GM21619 (cell line): ENCODE measurements around the gene NAGA.
A peak's percentile ranks its signal among the peaks of the same experiment; 100 is the strongest.
"Not testable (repeated sequence)": the region's sequence is repeated elsewhere in the genome, so short reads cannot be mapped to it uniquely, and the experiment has no call there.

ENCODE experiments used
- ATAC-seq: cut with Tn5 transposase; IDR thresholded peaks from one replicate; pipeline ENCODE4 v1.9.1; 2021; ENCODE audit not compliant: unreplicated experiment

NAGA gene

DNA sequence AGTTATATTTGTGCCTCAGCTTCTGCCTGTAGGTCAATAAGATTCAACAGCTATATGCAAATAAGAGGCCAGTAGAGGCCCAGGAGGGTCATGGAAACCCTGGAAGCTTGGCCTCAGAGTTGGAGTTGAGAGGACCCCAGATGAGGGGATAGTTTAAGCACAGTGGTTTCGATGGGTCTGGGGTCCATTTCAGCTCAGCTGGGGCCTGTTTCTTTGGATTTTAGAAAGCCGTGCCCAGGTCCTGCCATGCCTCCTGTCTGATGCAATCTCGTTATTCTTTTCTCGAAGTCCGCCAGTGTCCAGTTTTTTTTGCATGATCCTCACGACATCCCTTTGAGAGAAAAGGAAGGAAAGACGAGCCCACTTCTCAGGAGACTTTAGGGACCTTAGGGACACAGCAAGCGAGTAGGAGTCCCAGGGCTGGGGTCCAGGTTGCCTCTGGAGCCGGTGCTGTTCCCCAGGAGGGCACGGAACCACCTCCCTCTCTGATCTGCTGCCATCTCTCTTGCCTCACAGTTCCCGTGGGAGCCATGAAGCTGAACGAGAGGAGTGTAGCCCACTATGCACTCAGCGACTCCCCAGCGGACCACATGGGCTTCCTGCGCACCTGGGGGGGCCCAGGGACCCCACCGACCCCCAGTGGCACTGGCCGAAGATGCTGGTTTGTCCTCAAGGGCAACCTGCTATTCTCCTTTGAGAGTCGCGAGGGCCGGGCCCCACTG is 6.3 kb upstream of the NAGA start:
- no peak for ATAC-seq

DNA sequence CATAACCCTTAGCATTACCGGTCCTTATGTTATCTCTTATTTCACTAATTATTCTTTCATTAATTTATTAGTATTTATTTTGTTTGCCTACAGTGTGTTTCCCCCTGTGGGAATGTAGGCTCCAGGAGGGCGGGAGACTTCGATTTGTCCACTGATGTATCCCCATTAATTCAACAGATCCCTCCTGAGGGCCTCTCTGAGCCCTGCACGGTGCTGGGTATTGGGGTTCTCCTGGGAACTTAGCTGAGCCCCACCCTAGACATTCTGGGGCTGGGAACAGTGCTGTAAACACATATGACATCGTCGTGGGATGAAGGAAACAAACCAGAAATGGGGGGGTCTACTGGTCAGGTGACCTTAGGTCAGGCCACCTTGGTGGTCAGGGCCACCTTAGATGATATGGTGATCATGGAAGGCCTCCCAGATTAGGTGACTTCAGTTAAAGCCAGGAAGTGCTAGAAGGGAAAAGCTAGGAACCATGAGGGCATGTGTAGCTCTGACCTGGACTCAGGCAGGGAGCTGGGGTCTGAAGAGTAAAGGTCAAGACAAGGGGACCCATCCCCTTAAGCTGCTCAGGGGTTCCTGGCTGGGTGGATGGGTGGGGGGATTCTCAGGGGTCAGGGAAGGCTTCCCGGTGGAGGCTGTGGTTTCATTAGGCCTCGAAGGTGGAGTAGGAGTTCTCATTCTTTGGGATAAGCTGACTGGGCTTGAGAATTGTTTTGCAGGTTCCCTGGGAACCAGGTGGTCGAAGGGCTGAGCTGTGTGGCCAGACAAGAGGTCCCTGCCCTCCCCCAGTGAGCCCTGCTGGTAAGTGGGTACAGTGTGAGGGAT is 4.4 kb upstream of the NAGA start:
- no peak for ATAC-seq

DNA sequence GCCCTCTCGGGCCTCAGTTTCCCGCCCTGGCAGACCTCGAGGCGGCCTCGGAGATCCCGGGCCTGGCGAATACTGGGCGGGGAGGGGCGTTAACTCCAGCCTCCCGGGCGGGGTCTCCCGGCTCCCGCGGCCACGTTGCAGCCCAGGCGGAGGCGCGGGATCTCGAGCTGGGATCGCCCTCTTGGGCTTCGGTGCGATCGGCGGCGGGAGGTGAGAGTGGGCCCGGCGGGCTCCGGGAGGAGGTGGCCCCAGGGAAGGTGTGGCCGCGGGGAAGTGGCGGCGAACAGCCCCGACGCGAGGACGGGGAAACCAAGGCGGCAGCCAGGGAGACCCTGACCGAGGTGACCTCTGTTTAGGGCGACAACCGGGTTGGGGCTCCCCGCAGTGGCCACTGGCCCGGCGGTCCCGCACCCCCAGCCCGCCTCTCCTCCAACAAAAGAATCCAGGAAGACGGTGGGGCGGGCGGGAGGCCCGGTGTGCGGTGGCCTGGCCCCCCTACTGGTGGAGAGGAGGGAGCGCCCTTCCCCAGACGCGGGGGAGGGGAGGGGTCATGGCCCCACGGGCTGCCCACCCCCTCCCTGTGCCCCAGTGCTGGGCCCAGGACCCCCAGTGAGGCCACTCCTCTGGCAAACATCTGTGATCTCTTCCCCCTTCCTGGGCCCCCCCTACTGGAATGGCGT is 3.7 kb upstream of the NAGA start, which contains the start of gene PHETA2:
TSS of gene PHETA2 (plus strand) at position 117 of the 680 bp plus-strand sequence. CDS start 3,046 bp downstream, outside the sequence.
- ATAC-seq, result no peak

DNA sequence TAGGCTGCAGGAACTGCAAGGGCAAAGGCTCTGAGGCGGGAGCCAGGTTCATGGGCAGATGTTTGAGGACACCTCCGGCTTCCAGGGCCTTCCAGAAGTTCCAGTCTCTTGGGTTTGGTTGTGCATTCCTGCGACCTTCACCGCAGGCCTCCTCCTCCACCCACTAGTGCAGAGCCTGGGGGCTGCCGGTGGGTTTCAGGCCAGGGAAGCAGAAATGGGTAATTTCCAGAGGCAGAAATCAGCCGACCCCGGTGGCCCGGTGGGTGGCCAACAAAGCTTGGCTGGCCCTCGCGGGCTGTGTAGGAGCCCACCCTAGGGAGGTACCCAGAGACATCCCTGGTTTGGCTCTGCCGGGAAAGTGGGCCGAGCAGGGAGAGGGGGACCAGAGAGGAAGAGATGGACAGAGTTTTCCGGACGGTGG is 3.0 kb upstream of the NAGA start:
- no peak for ATAC-seq

DNA sequence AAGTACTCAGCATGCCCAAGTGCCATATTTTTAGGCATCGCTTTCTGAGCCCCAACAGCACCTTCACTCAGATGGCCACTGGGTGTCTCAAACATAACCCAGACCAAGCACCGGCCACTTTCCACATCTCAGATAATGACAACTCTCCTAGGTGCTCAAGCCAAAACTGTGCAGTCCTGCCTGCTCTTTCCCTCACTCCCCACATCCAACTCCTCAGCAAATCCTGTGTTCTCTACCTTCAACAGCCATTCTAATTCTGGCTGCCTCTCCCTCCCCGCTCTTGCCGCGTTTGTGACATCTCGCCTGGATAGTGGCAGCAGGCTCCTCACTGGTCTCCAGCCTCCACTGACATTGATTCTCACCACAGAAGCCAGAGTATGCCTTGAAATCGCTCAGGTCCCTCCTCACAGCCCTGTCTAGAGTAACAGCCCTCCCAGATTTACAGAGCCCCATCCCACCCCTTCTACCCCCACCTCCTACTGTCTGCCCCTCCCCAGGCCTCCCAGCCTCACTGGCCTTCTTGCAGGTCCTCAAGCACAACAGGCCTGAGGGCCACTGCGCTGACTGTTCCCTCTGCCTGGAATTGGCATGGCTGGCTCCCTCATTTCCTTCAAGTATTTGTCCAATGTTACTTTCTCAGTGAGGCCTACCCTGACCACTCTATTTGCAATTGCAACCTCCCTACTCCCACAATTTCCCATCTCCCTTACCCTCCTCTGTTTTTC is 2.2 kb upstream of the NAGA start:
- ATAC-seq, result no peak

DNA sequence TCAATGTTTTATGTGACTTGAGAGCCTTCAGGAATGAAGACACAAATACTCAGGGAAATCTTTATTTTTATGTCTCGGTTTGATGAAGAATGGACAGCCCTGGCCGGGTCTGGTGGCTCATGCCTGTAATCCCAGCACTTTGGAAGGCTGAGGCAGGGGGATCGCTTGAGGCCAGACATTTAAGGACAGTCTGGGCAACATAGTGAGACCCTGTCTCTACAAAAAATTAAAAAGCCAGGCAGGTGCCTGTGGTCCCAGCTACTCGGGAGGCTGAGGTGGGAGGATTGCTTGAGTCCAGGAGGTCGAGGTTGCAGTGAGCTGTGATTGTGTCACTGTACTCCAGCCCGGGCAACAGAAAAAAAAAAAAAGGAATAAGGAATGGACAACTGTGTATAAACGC is 896 bp upstream of the NAGA start:
- ATAC-seq, result not testable (repeated sequence)

DNA sequence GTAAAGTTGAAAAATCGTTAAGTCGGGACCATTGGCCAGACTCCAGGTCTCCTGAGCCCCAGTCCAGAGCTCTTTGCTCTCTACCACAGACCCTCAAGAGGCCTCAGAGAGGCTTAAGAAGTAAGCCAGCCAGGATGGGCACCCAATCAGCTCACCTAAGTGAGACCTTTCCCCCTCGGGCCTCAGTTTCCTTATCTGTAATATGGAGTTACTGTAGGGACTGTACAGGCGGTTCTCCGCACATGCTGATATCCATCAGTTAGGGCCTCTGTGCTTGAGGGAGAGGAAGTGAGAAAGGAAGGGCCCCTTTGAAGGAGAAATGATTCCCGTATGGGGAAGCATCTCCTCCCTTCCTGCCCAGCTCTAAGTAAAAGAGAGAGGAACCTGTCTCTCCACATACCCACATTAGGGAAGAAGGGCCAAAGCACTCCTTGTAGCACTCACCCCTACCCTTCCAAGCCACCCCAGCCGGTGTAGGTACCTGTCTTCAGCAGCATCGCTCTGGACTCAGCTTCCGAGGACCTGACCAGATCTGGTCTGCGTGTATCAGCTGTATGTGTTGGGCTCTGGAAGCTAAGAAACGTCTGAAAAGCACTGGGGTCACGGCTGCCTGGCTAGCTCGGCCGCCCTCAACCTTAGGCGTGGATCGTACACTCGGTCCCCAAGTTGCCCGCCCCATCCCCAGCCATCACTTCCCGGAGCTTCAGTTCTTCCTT is 653 bp downstream of the NAGA start:
- ATAC-seq, result peak; percentile 14

DNA sequence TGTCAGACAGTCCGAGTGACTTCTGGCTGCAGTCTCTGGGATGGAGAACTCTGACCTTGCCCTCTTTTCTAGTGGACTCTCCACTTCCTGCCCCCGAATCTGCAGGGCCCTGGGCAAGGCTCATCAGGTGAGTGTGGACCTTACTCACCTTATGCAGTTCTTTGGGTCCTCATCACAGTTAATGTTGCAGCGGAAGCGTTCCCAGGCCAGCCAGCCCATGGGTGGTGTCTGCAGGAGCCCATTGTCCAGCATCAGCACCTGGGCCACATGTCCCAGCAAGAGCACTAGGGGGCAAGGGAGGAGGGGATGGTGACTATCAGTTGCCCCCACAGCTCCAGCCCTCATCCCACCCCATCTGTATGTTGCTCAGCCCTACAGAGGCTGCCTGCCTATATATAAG is 2.3 kb downstream of the NAGA start:
- ATAC-seq, result no peak

DNA sequence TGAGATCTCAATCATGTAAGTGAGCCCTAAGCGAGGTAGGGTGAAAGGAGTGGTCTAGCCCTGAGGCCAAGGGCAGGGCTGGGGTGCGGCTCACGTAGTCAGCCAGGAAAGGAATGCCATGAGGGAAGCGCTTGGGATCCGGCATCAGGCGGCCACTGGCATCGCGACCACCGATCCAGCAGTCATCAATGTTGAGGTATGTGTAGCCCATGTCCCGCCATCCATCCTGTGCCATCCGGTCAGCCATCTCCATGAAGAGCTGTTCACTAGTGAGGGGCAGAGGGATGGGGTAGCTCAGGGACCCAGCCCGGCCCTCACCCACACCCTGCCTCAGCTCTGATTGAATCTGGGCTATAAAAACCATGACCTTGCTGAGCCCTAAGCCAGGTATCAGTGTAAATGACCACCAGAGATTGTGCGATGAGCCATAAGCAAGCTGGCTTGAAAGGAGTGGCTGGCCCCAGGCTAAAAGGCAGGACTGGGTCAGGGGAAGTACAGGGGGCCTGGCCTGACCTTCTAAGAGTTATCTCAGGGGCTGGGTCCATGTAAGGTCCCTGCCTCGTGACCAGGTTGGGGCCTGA is 2.9 kb downstream of the NAGA start:
- ATAC-seq, result no peak

DNA sequence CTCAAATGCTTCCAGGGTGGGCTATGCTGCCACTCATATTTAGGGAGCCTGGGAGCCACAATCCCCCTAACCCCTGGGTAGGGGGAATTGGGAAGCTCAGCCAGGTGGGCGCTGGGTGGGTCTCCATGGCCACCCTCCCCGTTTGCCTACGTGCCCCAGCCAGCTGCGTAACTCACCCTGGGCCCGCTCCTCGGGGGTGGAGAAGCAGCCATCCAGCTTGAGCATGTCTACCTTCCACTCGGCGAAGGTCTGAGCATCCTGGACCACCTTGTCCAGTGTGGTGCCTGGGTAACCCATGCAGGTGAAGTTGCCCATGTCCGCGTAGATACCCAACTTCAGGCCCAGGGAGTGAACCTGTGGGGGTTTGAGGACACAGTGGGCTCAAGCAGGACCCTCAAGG is 3.7 kb downstream of the NAGA start:
- ATAC-seq, result no peak

DNA sequence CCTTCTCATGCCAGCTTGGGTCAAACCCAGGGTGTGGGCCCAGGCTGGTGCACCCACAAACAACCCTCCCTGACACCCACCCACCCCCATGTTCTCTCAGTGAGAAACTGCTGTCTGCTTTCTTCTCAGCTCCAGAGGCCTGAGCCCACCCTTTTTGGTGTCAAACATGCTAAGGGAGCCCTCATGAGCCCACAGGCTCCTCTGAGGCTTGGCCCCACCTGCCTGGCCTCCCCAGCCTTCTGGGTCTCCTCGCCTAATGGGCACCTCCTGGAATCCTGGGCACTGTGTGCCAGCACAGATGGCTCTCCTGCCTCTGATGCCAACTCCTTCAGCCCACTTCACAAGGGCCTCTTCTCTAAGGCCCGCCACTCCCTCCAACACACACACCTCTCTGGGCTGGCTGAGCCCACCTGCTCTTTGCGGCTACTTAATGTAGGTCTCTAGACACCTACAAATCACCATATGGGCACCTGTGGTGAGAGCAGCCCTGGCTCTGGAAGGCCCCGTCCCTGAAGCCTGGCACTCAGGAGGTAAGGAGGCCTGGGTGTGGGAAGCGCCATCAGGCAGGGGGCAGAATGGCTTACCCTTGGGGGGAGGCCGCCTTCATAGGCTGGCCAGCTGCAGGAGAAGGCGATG is 4.4 kb downstream of the NAGA start:
- ATAC-seq, result no peak

DNA sequence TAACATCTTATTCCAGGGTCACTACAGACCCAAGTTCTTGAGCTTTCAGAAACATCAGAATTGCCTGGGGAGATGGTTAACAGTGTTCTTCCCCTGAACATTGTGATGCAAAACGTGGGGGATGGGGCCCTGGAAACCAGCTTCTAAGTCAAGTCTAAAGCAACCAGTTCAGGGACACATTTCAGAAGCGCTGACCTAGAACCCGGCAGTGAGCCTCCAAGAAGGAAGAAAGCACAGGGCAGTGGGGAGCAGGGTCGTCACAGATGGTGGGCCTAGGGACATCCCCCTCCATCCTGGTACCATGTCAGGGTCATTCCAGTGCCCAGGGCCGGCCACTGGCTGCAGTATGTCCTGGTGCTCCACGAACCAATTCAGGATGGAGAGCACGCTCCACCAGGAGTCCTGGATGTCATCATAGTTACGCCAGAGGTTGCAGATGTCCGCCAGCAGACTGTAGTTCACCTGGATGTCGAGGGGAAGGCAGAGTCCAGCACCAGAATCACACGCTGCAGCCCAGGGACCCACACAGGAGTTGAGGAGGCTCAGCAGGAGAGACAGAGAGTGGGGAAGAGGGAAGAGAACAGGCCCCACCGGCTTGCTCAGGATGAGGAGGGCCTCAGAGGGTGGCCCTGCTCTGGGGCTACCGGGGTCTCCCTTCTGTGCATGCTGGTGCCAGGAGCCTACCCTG is 5.0 kb downstream of the NAGA start:
- ATAC-seq, result no peak

DNA sequence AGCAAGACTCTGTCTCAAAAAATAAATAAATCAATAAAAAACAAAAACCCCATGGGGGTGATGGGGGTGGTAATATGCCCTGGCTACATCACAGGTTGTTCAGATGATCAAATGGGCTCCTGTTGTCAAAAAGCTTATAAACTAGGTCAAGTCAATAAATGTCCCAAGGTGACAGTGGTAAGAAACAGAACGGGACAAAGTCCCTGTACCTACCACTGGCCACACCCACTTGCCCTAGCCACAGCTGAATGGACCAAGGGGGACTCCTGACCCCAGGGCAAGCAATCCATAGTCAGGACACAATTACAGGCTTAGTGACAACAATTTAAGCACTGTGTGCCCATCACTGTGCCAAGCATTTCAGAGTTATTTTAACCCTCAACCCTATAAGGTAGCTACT is 6.0 kb downstream of the NAGA start:
- no peak for ATAC-seq

DNA sequence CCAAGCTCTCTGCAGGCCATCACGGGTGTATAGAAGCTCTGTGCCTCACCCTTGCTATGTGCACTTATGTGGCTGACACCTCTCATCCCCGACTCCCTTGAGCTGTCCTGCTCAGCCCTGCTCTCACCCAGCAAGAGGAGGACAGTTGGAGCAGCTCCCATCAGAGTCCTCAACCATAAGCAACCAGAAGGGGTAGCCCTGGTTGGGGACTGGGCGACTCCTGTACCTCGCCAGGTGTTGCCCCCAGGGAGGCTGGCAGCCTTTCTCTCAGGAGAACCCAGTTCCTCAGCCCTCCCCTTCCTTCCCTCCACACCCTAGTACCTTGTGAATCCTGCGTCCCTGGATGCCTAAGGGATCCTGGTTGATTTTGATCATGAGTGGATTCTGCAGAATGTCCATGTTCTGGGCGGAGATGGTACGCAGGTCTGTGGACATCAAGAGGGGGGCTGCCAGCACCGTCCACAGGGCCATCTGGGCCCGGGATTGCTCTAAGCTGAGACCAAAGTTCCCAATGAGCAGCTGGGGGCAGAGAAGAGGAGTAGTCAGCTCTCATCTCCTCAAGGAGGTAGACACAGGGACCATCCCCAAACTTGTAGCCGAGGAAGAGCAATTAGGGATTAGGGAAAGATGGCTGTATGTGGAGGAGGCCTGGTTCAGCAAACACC is 8.0 kb downstream of the NAGA start:
- no peak for ATAC-seq

DNA sequence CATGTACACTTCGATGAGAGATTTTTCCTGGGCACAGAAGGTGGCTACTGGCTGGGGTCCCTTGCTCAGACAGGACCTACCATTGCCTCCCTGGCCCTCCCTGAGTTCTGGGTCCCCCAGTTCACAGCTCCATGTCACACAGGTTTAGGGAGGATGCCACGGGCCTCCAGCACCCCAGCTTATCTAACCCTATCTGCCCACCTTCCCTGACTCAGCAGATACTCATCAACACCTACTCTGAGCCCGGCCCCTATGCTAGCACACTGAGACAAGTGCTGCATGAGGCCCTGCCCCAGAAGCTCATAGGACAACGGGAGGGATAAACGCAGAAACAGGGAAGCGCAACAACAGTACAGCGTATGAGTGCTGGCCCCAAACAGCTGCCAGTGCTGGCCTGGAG is 9.6 kb downstream of the NAGA start:
- ATAC-seq, result no peak

DNA sequence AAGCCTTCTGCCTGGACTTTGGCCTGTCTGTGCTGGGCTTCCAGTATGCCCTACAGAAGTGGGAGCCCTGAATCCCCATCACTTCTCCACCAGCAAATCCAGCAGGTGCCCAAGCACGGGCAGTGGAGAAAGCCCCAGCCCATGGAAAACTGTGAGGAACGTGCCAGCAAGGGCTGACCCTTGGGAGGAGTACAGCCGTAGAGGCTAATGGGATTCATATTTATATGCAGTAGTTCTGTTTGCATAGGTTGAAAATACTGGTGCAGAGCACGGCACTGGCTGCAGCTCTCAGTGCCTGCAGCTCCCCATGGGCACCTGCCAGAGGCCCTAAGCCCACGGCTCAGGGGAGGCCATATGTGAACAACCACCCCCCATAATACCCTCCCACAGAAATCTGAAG is 10.1 kb downstream of the NAGA start:
- ATAC-seq, result no peak

DNA sequence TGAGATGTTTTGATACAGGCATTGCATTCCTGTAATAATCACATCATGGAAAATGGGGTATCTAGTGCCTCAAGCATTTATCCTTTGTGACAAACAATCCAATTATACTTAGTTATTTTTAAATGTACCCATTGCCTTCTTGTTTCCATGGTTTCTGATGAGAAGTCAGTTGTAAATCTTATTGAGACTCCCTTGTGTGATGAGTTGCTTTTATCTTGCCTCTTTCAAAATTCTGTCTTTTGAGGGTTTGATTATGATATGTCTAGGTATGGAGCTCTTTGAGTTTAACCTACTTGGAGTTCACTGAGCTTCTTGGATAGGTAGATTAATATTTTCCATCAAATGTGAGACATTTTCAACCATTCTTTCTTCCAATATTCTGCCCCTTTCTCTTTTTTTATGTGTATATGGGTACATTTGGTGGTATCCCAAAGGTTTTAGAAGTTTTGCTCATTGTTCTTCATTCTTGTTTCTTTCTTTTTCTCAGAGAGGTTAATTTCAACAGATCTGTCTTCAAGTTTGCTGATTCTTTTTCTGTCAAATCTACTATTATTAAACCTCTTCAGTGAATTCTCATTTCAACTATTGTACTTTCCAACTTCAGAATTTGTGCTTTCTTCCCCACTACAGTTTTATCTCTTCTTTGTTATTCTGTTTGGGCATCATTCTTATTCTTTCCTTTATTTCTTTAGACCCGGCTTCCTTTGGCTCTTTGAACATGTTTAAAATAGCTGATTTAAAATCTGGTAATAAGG is 13.7 kb downstream of the NAGA start:
- ATAC-seq, result no peak

DNA sequence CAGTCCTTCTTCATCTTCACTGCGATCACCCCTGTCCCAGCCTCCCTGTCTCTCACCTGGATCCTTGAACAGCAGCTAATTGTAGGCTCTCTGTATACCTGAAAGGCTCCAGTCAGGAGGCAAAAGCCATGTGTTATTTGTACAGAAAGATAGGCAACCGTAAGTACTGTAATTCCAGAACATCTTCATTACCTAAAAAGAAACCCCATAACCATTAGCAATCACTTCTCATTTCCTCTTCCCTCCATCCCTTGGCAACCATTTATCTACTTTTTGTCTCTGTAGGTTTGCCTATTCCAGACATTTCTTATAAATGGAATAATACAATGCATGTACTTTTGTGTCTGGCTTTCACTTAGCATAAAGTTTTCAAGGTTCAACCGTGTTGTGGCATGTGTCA is 17.8 kb downstream of the NAGA start:
- no peak for ATAC-seq
